HTR-8/SVneo (cell line): ENCODE measurements around the gene BLCAP.
"Not testable (repeated sequence)": the region's sequence is repeated elsewhere in the genome, so short reads cannot be mapped to it uniquely, and the experiment has no call there.

Experiments
- DNase-seq: peaks from one replicate; pipeline ENCODE4 v3.0.0; 2011; ENCODE audit warnings: low spot score, mixed read lengths; ENCODE audit not compliant: insufficient read length
- FAIRE-seq: peaks from 2 replicates; lab custom pipeline; 2011; peaks lifted over from hg19 to GRCh38; lab: Jason Lieb, UNC

BLCAP gene

GRCh38 chr20:37527638-37528445, at the start of gene BLCAP:
Gene BLCAP, minus strand, starts transcription at chr20:37527876. Its CDS starts 8,702 bp downstream, at chr20:37519174.
- FAIRE-seq (peak; percentile 91), DNase-seq (peak; percentile 100)

DNA sequence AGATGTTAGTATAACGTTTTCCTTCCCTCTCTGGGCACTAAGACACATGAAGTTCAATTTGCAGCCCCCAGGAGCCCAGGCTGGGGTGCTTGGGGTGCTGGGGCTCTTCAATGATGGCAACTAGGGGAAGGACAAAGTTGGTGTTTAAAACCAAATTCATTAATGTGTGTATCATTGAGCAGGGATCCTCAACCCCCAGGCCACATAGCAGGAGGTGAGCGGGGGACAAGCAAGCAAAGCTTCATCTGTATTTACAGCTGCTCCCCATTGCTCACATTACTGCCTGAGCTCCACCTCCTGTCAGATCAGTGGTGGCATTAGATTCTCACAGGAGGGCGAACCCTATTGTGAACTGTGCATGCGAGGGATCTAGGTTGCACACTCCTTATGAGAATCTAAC, 49.8 kb upstream of the BLCAP start:
- FAIRE-seq = peak; percentile 42
- DNase-seq = not testable (repeated sequence)

DNA sequence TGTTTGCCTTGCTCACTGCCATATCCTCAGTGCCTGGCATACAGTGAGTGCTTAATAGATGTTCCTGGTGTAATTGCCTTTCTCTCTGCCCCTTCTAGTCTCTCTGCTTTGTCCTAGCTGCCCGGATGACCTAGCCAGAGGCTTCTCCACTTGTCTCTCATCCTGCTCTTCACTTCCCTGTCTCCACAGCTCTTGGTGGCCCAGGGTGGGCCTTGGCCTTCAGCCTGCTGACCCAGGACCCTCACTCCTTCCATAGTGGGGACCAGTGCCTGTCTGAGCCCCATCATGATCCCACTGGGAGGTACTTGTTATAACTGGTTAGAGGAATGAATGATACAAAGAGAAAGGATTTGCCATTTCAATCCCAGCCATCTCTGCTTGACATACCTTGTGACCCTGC, 49.2 kb upstream of the BLCAP start:
- FAIRE-seq = no peak

GRCh38 chr20:37575884-37576283, 48.2 kb upstream of the BLCAP start:
- DNase-seq (no peak), FAIRE-seq (no peak)

More for the DNA sequence above, 49.2 kb upstream of the BLCAP start:
- DNase-seq = no peak

GRCh38 chr20:37574199-37574890, 46.7 kb upstream of the BLCAP start:
- DNase-seq (no peak), FAIRE-seq (no peak)

DNA sequence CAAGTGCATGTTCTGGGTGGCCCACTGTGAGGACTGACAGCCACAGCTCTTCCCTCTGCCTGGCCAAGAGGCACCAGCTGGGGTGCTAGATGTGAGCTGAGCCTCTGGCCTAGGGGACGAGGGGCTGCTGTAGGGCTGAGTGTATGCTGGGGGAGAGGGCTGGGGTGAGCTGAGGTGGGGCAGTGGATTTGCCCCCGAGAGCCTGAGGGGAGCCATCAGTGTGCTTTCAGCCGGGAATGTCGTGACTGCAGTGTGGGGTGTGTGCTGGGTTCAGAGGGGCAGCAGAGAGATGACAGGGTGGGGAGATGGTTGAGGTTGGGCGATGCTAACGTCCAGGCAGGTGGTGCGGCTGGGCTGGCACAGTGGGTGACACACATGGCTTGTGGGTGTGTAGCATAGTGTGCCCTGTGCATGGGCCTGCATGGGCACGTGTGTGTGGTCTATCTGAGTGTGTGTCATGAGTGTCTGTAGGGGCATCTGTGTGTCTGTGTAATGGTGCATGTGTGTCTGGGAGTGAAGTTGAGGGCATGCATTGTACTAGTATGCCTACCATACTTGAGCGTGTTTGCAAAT, 46.0 kb upstream of the BLCAP start:
- peak; percentile 89 for FAIRE-seq
- DNase-seq = no peak

GRCh38 chr20:37571033-37571432, 43.4 kb upstream of the BLCAP start:
- DNase-seq (no peak), FAIRE-seq (no peak)

DNA sequence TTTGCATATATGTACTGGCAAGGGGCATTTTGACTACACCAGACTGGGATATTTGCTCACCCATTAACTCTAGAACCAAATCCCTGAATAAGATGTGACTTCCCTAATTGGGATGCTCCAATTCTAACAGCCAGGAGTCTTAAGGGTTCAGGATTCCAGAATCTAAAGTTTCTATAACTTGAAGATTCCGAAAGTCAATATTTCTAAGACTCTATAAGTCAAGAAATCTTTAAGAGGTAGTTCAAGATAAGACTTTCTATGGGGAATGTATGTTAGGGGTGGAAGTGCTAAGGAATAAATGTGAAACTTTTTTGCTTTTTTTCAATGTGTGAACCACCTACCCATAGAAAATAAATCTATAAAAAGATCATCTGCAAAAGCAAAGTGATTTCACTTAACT, 42.7 kb upstream of the BLCAP start:
- no peak for FAIRE-seq
- no peak for DNase-seq

DNA sequence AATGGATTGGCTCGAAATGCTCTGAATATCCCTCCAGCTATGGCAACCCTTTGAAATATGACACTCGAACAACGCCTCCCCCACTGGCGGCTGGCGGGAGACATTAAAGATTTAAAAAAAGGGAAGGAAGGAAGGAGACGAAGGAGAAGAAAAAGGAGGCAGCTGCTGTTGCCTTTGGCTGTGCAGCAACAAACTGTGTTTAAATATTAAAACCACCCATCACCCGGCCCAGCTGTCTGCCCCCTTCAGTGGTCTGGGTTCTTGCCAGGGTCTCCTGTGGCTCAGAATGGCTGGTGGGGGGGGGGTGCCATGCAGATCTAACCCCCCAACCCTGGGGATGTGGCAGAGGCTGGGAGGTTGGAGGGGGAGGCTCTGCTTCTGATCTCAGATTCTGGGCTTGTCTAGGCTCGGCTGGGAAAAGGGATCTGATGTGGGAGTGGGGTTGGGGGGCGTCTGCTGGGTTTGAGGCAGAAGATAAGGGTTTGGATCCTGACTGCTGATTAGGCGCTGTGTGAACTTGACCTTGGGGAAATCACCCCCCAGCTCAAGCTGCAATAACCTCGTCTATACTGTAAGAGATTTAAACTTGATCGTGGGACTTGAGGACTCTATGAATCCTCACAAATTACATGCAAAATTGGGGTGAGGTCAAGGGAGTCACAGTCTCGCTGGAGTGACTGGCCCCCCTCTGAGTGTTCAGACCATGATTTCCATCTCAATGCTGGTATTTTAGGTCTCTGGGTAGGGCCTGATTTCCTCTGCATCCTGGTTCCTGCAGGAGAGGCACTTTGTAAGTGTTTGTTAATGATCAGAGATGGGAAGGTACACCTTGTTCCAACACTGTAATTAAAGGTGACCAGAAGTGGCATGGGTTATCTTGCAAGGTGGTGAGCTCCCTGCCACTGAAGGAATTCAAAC, 40.3 kb upstream of the BLCAP start:
- peak; percentile 75 for FAIRE-seq
- DNase-seq = peak; percentile 51

DNA sequence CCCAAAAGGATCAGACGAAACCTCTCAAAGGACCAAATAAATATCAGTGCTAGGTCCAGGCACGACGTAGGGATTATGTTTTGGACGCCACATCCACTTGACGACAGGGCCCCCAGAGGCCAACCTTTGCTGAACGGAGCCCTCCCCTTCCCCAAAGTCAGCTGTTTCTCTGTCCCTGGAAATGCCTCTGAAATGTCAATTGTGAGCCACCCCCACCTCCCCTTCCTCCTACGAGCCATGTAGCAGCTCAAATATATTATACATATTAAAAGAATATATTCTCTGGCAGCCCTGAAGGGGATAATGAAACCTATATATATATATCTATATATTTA, 39.6 kb upstream of the BLCAP start:
- FAIRE-seq (no peak), DNase-seq (no peak)

DNA sequence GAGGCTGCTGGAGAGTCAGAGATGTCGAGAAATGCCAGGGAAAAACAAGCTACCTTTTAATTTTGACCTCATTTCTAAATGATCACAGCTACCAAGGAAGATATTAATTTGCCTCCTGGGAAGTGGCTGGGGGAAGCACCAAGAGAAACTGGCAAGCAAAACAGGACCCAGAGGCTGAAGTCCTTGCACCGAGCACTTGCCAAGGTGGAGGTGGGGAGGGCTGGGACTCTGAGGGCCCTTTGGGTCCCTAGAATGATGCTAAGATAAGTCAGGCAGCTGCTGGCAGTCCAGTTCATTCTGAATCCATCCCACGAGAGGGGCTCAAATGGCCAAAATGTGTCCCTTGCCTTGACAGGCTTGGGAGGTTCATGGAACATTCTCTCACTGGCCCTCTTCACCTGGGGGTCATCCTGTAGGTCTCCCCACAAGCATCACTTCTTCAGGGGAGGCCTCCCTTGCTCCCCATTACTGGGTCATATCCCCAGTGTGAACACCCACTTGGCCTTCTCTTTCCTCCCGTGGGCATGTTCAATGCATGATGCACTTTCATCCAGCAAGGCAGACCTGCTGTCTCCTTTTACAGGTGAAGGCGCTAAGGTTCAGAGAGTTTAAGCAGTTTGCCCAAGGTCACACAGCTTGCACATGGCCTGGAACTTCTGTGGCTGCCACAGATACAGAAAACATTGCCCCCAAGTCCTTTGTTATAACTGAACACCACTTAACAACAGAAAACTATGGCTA, 39.1 kb upstream of the BLCAP start:
- FAIRE-seq (peak; percentile 59), DNase-seq (no peak)

DNA sequence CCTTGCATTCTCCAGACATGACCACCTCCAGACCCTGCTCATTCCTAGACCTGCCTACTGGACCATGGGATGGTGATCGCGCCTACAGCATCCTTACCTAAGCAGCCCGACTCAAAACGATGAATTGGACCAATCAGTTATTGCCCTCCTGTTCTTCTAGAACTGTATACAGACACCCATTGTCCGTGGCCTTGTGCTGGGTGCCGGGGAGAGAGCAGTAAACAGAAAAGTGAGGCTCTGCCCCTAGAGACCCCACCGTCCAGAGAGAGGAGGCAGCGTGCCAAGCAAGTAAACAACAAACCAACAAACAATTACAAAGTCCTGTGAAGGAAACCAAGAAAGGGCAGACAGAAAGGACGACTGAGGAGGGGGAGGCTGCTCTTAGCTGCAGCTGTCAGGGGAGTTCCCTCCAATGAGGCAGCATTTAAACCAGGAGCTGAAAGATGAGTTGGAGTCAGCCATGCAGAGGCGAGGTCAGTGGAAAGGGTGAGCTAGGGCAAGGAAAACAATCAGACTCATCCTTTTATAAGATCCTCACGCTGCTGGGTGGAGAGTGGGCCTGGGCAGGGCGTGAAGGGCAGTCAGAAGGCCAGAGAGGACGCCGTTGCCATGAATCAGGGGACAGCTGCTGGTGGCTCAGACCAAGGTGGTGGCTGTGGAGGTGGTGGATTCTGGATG, 37.6 kb upstream of the BLCAP start:
- peak; percentile 46 for FAIRE-seq

DNA sequence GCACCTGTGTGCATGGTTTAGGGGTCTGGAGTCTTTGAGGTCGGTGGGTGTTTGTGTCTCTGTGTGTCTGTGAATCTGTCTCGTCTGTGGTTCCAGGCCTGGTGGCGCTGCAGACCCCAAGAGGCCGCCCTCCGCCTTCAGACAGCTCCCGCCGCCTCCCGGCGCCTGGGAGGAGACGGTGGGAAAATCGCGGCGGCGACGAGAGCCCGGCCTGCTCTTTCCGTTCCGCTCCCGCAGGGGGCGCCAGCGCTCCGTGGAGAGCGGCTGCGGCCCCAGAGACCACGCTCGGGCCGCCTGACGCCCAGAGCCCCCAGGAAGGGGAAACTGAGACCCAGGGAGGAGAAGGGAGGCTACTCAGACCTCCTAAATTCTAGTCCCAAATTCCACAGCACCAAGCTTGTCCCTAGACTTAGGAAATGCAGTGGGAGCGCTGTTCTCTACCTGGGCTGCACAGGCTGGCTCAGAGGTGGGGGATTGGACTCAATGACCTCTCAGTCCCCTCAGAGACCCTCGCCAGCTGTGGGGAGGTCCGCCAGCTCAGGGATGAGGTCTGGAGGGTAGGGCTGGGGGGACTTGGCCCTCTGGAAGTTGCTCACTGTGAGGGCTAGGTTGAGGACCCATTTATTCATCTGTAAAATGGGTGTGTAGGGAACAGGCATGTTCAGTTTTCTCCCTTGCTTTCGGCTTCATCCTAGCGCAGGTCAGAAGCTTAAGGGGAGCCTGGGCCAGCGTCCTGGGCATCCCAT, 36.9 kb upstream of the BLCAP start:
- peak; percentile 87 for FAIRE-seq
- DNase-seq = peak; percentile 83

More for the DNA sequence above, 37.6 kb upstream of the BLCAP start:
- DNase-seq = no peak

DNA sequence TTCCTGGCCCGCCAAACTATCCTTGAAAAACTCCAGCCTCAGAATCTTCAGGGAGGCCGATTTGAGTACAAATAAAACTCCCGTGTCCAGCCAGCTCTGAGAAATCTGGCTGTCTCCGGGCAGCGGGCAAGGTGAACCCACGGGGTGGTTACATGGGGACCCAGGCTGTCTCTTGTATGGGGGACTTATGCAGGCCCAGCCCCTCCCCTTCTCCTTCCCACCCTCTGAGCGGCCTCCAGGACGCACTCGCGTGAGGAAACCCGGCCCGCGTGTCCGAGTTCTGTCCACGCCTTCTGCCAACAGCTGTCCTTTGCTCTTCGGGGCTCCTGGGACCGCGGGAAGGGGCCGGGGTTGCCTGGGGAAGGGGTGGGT, 36.3 kb upstream of the BLCAP start:
- FAIRE-seq = no peak
- DNase-seq = no peak

DNA sequence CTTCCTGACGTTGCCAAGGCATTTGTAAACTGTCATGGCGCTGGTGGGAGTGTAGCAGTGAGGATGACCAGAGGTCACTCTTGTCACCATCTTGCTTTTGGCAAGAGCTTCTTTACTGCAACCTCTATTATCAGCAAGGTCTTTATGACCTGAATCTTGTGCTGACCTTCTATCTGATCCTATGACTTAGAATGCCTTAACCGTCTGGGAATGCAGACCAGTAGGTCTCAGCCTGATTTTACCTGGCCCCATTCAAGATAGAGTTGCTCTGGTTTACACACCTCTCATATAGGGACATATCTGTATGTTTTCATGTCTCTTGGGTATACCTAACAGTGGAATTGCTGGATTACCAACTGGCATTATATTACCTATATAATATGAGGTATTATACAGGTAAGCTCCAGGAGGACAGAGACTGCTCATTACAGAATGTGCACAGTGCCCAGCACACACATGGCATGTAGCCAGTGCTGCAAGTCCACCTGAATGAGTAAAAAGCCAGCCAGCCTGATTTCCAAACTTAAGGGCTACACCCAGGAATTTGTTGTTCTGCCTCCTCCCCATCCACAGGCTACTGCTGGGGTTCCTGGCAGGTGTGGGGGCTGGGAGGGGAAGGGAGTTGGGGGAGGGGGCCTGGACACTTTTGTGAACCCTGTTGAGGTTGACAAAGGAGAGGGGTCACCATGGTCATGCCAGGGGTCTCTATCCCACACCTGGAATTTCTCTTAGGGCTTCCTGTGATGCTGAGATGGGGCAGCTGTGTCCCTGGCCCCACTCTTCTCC, 35.2 kb upstream of the BLCAP start:
- peak; percentile 26 for FAIRE-seq
- no peak for DNase-seq

GRCh38 chr20:37560629-37561028, 33.0 kb upstream of the BLCAP start:
- no peak for FAIRE-seq
- no peak for DNase-seq

DNA sequence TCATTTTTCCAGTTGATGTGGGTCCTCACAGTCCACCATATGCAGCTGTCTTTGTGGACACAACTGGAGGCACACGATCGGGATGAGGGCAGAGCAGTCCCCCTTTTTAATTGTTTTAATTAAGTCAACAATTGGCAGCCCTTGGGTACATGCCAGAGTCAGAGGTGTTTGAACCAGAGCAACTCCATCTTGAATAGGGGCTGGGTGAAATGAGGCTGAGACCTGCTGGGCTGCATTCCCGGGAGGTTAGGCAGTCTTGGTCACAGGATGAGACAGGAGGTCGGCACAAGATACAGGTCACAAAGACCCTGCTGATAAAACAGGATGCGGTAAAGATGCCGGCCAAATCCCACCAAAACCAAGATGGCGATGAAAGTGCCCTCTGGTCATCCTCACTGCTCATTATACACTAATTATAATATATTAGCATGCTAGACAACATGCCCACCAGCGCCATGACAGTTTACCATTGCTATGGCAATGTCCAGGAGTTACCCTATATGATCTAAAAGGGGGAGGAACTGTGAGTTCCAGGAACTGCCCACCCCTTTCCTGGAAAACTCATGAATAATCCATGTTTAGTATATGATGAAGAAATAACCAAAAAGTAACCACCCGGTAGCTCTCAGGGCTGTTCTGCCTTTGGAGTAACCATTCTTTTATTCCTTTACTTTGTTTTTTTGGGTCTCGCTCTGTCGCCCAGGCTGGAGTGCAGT, 31.8 kb upstream of the BLCAP start:
- FAIRE-seq = no peak
- DNase-seq = no peak
